HEK293 (cell line): ENCODE data around the gene PRPH2.

ENCODE experiments used
- BCL11A ChIP-seq: fragments of 450-650 bp; formaldehyde crosslinking; IDR thresholded peaks from 2 replicates; pipeline ENCODE4 v1.5.1; 2016; ENCODE audit warnings: low read depth, missing biosample characterization, missing genetic modification characterization
- FEZF1 ChIP-seq: fragments of 450-650 bp; formaldehyde crosslinking; IDR thresholded peaks from 2 replicates; pipeline ENCODE4 v1.5.1; 2016; ENCODE audit warnings: missing biosample characterization, missing genetic modification characterization
- GLIS2 ChIP-seq: fragments of 450-650 bp; formaldehyde crosslinking; IDR thresholded peaks from 2 replicates; pipeline ENCODE4 v1.5.1; 2016; ENCODE audit warnings: missing biosample characterization, missing genetic modification characterization
- MEIS1 ChIP-seq: sonication (generic); formaldehyde crosslinking; IDR thresholded peaks from 2 replicates; pipeline ENCODE4 v1.8.1; 2022; ENCODE audit warnings: missing genetic modification reagents, mild to moderate bottlenecking, borderline replicate concordance
- SP7 ChIP-seq: fragments of 450-650 bp; formaldehyde crosslinking; IDR thresholded peaks from 2 replicates; pipeline ENCODE4 v1.5.1; 2016; ENCODE audit warnings: missing biosample characterization, missing genetic modification characterization
- YY1 ChIP-seq: fragments of 450-650 bp; formaldehyde crosslinking; IDR thresholded peaks from 2 replicates; pipeline ENCODE4 v1.5.1; 2018; ENCODE audit warnings: missing biosample characterization, missing genetic modification characterization
- ZBTB1 ChIP-seq: fragments of 450-650 bp; formaldehyde crosslinking; IDR thresholded peaks from 2 replicates; pipeline ENCODE4 v1.5.1; 2016; ENCODE audit warnings: missing biosample characterization, missing genetic modification characterization
- ZBTB21 ChIP-seq: fragments of 450-650 bp; formaldehyde crosslinking; IDR thresholded peaks from 2 replicates; pipeline ENCODE4 v1.5.1; 2017; ENCODE audit warnings: missing biosample characterization, missing genetic modification characterization
- ZNF112 ChIP-seq: fragments of 450-650 bp; formaldehyde crosslinking; IDR thresholded peaks from 2 replicates; pipeline ENCODE4 v1.5.0; 2017; ENCODE audit warnings: missing biosample characterization, missing genetic modification characterization
- ZNF121 ChIP-seq: fragments of 450-650 bp; formaldehyde crosslinking; IDR thresholded peaks from 2 replicates; pipeline ENCODE4 v1.5.1; 2016; ENCODE audit warnings: missing biosample characterization, missing genetic modification characterization
- ZNF140 ChIP-seq: fragments of 450-650 bp; formaldehyde crosslinking; IDR thresholded peaks from 2 replicates; pipeline ENCODE4 v1.5.1; 2016; ENCODE audit warnings: missing biosample characterization, missing genetic modification characterization
- ZNF366 ChIP-seq: fragments of 450-650 bp; formaldehyde crosslinking; conservative IDR thresholded peaks from 2 replicates; pipeline ENCODE4 v1.5.1; 2016; ENCODE audit warnings: missing biosample characterization, missing genetic modification characterization
- ZNF548 ChIP-seq: fragments of 450-650 bp; formaldehyde crosslinking; IDR thresholded peaks from 2 replicates; pipeline ENCODE4 v1.5.1; 2016; ENCODE audit warnings: missing biosample characterization, missing genetic modification characterization
- ZNF560 ChIP-seq: fragments of 450-650 bp; formaldehyde crosslinking; IDR thresholded peaks from 2 replicates; pipeline ENCODE4 v1.5.1; 2017; ENCODE audit warnings: missing biosample characterization, missing genetic modification characterization, borderline replicate concordance
- ZNF571 ChIP-seq: fragments of 450-650 bp; formaldehyde crosslinking; IDR thresholded peaks from 2 replicates; pipeline ENCODE4 v1.5.0; 2017; ENCODE audit warnings: missing biosample characterization, missing genetic modification characterization
- ZNF610 ChIP-seq: fragments of 450-650 bp; formaldehyde crosslinking; IDR thresholded peaks from 2 replicates; pipeline ENCODE4 v1.5.1; 2016; ENCODE audit warnings: missing biosample characterization, missing genetic modification characterization, borderline replicate concordance
- ZNF621 ChIP-seq: fragments of 450-650 bp; formaldehyde crosslinking; IDR thresholded peaks from 2 replicates; pipeline ENCODE4 v1.5.1; 2017; ENCODE audit warnings: missing biosample characterization, missing genetic modification characterization
- ZNF747 ChIP-seq: fragments of 450-650 bp; formaldehyde crosslinking; IDR thresholded peaks from 2 replicates; pipeline ENCODE4 v1.5.1; 2016; ENCODE audit warnings: missing biosample characterization, missing genetic modification characterization
- ZSCAN16 ChIP-seq: fragments of 450-650 bp; formaldehyde crosslinking; IDR thresholded peaks from 2 replicates; pipeline ENCODE4 v1.5.1; 2016; ENCODE audit warnings: missing biosample characterization, missing genetic modification characterization
- ZSCAN23 ChIP-seq: fragments of 450-650 bp; formaldehyde crosslinking; IDR thresholded peaks from 2 replicates; pipeline ENCODE4 v1.5.1; 2016; ENCODE audit warnings: missing biosample characterization, missing genetic modification characterization
- TF ChIP-seq, protein P1 (sequence below): fragments of 450-650 bp; formaldehyde crosslinking; IDR thresholded peaks from 2 replicates; pipeline ENCODE4 v1.5.1; 2016; ENCODE audit warnings: missing biosample characterization, missing genetic modification characterization
- TF ChIP-seq, protein P2 (sequence below): fragments of 450-650 bp; formaldehyde crosslinking; IDR thresholded peaks from 2 replicates; pipeline ENCODE4 v1.5.1; 2016; ENCODE audit warnings: missing biosample characterization, missing genetic modification characterization
- TF ChIP-seq, protein P3 (sequence below): fragments of 450-650 bp; formaldehyde crosslinking; IDR thresholded peaks from 2 replicates; pipeline ENCODE4 v1.5.1; 2016; ENCODE audit warnings: missing biosample characterization, missing genetic modification characterization
- TF ChIP-seq, protein P4 (sequence below): fragments of 450-650 bp; IDR thresholded peaks from 2 replicates; pipeline ENCODE4 v1.5.1; 2018; ENCODE audit warnings: missing biosample characterization, mild to moderate bottlenecking, missing genetic modification characterization
- TF ChIP-seq, protein P5 (sequence below): fragments of 450-650 bp; formaldehyde crosslinking; IDR thresholded peaks from 2 replicates; pipeline ENCODE4 v1.5.1; 2016; ENCODE audit warnings: missing biosample characterization, missing genetic modification characterization
- TF ChIP-seq, protein P6 (sequence below): fragments of 450-650 bp; formaldehyde crosslinking; IDR thresholded peaks from 2 replicates; pipeline ENCODE4 v1.5.1; 2017; ENCODE audit warnings: missing biosample characterization, mild to moderate bottlenecking, missing genetic modification characterization, moderate library complexity

Gene PRPH2

DNA sequence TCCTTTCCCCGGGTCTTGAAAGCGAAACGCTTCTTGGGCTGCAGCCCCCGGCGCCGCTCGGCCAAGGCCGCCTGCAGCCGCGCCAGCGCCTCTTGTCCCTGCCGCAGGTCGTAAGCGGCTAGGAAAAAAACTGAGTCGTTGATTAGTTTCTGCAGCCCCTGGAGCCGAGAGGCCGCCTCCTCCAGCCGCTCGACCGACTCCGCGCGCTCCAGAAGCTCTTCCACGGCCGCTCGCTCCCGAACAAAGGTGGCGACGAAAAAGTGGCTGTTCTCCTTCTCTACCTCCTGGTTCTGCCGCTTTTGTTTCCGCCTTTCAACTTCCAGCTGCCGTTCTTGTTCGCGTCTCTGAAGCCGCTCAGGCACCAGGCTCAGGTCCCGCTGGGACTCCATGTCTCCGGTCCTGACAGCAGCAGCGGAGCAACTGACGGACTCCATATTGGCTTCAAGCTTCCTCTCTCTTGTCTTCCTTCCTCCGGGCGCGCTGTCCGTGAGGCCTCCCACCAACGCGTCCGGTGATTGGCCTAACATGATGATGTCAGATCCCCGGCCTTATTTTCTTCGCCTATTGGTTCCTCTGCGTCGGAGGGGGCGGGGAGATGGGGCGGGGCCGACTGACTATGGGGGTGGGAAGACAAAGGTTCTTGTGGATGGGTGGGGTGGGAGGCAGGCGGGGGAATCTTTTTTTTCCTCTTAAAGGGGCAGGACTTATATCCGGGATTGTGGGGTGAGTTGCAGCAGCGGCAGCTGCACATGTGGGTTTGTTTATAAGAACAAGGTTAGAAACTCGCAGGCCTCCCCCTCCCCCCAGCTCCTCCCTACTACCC, 23.5 kb upstream of the PRPH2 start, which contains the start of gene TBCC (continued):
- TF ChIP-seq, protein P1, sequence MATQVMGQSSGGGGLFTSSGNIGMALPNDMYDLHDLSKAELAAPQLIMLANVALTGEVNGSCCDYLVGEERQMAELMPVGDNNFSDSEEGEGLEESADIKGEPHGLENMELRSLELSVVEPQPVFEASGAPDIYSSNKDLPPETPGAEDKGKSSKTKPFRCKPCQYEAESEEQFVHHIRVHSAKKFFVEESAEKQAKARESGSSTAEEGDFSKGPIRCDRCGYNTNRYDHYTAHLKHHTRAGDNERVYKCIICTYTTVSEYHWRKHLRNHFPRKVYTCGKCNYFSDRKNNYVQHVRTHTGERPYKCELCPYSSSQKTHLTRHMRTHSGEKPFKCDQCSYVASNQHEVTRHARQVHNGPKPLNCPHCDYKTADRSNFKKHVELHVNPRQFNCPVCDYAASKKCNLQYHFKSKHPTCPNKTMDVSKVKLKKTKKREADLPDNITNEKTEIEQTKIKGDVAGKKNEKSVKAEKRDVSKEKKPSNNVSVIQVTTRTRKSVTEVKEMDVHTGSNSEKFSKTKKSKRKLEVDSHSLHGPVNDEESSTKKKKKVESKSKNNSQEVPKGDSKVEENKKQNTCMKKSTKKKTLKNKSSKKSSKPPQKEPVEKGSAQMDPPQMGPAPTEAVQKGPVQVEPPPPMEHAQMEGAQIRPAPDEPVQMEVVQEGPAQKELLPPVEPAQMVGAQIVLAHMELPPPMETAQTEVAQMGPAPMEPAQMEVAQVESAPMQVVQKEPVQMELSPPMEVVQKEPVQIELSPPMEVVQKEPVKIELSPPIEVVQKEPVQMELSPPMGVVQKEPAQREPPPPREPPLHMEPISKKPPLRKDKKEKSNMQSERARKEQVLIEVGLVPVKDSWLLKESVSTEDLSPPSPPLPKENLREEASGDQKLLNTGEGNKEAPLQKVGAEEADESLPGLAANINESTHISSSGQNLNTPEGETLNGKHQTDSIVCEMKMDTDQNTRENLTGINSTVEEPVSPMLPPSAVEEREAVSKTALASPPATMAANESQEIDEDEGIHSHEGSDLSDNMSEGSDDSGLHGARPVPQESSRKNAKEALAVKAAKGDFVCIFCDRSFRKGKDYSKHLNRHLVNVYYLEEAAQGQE (tag by site-specific recombination): no peak
- TF ChIP-seq ZNF140 (tag by site-specific recombination) (no peak), ZNF621 (tag by site-specific recombination) (no peak), FEZF1 (tag by site-specific recombination) (no peak), YY1 (peak; percentile 89), ZNF548 (no peak), SP7 (0 out of 2 replicates have a peak, but pooled peaks have one; percentile 11), ZNF571 (tag by site-specific recombination) (no peak), ZSCAN16 (tag by site-specific recombination) (no peak), ZNF560 (no peak), ZBTB1 (tag by site-specific recombination) (no peak), ZNF610 (0 out of 2 replicates have a peak, but pooled peaks have one; percentile 42), ZNF747 (tag by site-specific recombination) (no peak), ZNF112 (no peak), ZBTB21 (no peak), ZNF121 (no peak), GLIS2 (tag by site-specific recombination) (no peak), MEIS1 (no peak), BCL11A (tag by site-specific recombination) (no peak), ZSCAN23 (tag by site-specific recombination) (0 out of 2 replicates have a peak, but pooled peaks have one; percentile 6), ZNF366 (tag by site-specific recombination) (peak; percentile 62)
- TF ChIP-seq, protein P2, sequence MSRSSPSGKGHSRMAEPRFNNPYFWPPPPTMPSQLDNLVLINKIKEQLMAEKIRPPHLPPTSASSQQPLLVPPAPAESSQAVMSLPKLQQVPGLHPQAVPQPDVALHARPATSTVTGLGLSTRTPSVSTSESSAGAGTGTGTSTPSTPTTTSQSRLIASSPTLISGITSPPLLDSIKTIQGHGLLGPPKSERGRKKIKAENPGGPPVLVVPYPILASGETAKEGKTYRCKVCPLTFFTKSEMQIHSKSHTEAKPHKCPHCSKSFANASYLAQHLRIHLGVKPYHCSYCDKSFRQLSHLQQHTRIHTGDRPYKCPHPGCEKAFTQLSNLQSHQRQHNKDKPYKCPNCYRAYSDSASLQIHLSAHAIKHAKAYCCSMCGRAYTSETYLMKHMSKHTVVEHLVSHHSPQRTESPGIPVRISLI (tag by site-specific recombination): no peak
- TF ChIP-seq, protein P3, sequence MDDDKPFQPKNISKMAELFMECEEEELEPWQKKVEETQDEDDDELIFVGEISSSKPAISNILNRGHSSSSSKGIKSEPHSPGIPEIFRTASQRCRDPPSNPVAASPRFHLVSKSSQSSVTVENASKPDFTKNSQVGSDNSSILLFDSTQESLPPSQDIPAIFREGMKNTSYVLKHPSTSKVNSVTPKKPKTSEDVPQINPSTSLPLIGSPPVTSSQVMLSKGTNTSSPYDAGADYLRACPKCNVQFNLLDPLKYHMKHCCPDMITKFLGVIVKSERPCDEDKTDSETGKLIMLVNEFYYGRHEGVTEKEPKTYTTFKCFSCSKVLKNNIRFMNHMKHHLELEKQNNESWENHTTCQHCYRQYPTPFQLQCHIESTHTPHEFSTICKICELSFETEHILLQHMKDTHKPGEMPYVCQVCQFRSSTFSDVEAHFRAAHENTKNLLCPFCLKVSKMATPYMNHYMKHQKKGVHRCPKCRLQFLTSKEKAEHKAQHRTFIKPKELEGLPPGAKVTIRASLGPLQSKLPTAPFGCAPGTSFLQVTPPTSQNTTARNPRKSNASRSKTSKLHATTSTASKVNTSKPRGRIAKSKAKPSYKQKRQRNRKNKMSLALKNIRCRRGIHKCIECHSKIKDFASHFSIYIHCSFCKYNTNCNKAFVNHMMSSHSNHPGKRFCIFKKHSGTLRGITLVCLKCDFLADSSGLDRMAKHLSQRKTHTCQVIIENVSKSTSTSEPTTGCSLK (tag by site-specific recombination): no peak
- TF ChIP-seq, protein P4, sequence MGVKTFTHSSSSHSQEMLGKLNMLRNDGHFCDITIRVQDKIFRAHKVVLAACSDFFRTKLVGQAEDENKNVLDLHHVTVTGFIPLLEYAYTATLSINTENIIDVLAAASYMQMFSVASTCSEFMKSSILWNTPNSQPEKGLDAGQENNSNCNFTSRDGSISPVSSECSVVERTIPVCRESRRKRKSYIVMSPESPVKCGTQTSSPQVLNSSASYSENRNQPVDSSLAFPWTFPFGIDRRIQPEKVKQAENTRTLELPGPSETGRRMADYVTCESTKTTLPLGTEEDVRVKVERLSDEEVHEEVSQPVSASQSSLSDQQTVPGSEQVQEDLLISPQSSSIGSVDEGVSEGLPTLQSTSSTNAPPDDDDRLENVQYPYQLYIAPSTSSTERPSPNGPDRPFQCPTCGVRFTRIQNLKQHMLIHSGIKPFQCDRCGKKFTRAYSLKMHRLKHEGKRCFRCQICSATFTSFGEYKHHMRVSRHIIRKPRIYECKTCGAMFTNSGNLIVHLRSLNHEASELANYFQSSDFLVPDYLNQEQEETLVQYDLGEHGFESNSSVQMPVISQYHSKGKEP: peak; percentile 94
- TF ChIP-seq, protein P5, sequence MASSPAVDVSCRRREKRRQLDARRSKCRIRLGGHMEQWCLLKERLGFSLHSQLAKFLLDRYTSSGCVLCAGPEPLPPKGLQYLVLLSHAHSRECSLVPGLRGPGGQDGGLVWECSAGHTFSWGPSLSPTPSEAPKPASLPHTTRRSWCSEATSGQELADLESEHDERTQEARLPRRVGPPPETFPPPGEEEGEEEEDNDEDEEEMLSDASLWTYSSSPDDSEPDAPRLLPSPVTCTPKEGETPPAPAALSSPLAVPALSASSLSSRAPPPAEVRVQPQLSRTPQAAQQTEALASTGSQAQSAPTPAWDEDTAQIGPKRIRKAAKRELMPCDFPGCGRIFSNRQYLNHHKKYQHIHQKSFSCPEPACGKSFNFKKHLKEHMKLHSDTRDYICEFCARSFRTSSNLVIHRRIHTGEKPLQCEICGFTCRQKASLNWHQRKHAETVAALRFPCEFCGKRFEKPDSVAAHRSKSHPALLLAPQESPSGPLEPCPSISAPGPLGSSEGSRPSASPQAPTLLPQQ: peak; percentile 84
- TF ChIP-seq, protein P6, sequence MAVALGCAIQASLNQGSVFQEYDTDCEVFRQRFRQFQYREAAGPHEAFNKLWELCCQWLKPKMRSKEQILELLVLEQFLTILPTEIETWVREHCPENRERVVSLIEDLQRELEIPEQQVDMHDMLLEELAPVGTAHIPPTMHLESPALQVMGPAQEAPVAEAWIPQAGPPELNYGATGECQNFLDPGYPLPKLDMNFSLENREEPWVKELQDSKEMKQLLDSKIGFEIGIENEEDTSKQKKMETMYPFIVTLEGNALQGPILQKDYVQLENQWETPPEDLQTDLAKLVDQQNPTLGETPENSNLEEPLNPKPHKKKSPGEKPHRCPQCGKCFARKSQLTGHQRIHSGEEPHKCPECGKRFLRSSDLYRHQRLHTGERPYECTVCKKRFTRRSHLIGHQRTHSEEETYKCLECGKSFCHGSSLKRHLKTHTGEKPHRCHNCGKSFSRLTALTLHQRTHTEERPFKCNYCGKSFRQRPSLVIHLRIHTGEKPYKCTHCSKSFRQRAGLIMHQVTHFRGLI: no peak
